Left colon (tissue), 2 donors: ENCODE measurements around the gene CD164. TPM values are rescaled to one million over a fixed set of nuclear protein-coding genes. Genes with fewer than 3 reads are reported as not detected.
"Not testable (repeated sequence)": the region's sequence is repeated elsewhere in the genome, so short reads cannot be mapped to it uniquely, and the experiment has no call there.

Experiments used
- ATAC-seq: fragments of 200-7000 bp; cut with Tn5 transposase; one replicate; pipeline ENCODE4 v1.9.1; 2020; ENCODE audit warnings: mild to moderate bottlenecking, moderate library complexity
- DNase-seq, 2 donors: peaks; one replicate each; pipeline ENCODE4 v3.0.0-alpha.2; 2020
- intact Hi-C, 2 donors: fragments of 100-400 bp; cut with DNase I in 1 of 2; cut with micrococcal nuclease in 1 of 2; formaldehyde crosslinking; loops; one replicate each; pipeline versions ENCODE4 v1.11.2 to v1.14.0; 2022; cut with DNase I, micrococcal nuclease
- total RNA-seq, 2 donors: library from RNA; stranded (reverse); fragmentation: NEBNext Ultra II Directional; extraction: Animal tissue kit (Norgen Biotek cat#: 25700); gene quantifications; one replicate each; pipeline ENCODE4 v1.2.1, GENCODE V29; 2021
- donor health status: DM: no; HTN: no; CAD: no.
- donor health status: DM: yes; HTN: yes; CAD: no.

The CD164 gene
- total RNA-seq, 2 donors from 2014 or later = 591 to 774 TPM

GRCh38 chr6:109381061-109381746 is 1.1 kb downstream of the CD164 start:
- intact Hi-C loops = loop anchor here in 1 of 2 donors (5.0 kb wide), 1 partner anchor 194 kb away; no protein-coding TSS in a partner anchor
- ATAC-seq = no peak
- DNase-seq = peak in 1 of 2 donors; percentile 15

GRCh38 chr6:109379711-109380110 is 2.6 kb downstream of the CD164 start:
- no peak for ATAC-seq
- intact Hi-C loops = loop anchor here in 1 of 2 donors (5.0 kb wide), 1 partner anchor 192 kb away; no protein-coding TSS in a partner anchor
- no peak for DNase-seq

GRCh38 chr6:109377717-109378116 is 4.5 kb downstream of the CD164 start:
- intact Hi-C loops = no loop called here
- ATAC-seq = no peak
- DNase-seq = no peak

GRCh38 chr6:109374326-109374892 is 7.9 kb downstream of the CD164 start:
- DNase-seq = no peak
- no peak for ATAC-seq
- intact Hi-C loops = no loop called here

- intact Hi-C loops = no loop called here
- ATAC-seq = peak; percentile 24
- DNase-seq = no peak
Measured at GRCh38 chr6:109373762-109374161, 8.5 kb downstream of the CD164 start.

GRCh38 chr6:109373331-109373730 is 8.9 kb downstream of the CD164 start:
- ATAC-seq = no peak
- no peak for DNase-seq
- intact Hi-C loops = no loop called here

GRCh38 chr6:109372130-109372529 is 10.1 kb downstream of the CD164 start:
- no peak for DNase-seq
- no peak for ATAC-seq
- intact Hi-C loops = no loop called here

GRCh38 chr6:109370792-109371191 is 11.5 kb downstream of the CD164 start:
- ATAC-seq (no peak), DNase-seq (no peak)
- intact Hi-C loops = no loop called here

- ATAC-seq (no peak), DNase-seq (no peak)
- intact Hi-C loops = no loop called here
Measured at GRCh38 chr6:109370336-109370735, 11.9 kb downstream of the CD164 start.

GRCh38 chr6:109369728-109370127 is 12.5 kb downstream of the CD164 start:
- no peak for ATAC-seq

GRCh38 chr6:109364382-109365078 is 17.7 kb downstream of the CD164 start:
- ATAC-seq, DNase-seq, intact Hi-C loops: not testable (repeated sequence)

More at GRCh38 chr6:109369728-109370127, 12.5 kb downstream of the CD164 start:
- DNase-seq = no peak
- intact Hi-C loops = no loop called here

- intact Hi-C loops = no loop called here
- DNase-seq (no peak), ATAC-seq (no peak)
Measured at GRCh38 chr6:109363753-109364152, 18.5 kb downstream of the CD164 start.

GRCh38 chr6:109362102-109362884 is 20.0 kb downstream of the CD164 start:
- no peak for DNase-seq
- intact Hi-C loops = no loop called here
- ATAC-seq = peak; percentile 8

- intact Hi-C loops = no loop called here
- ATAC-seq (no peak), DNase-seq (no peak)
Measured at GRCh38 chr6:109360791-109361190, 21.5 kb downstream of the CD164 start.

GRCh38 chr6:109360281-109360680 is 22.0 kb downstream of the CD164 start:
- DNase-seq (no peak), ATAC-seq (no peak)
- intact Hi-C loops = no loop called here

GRCh38 chr6:109359248-109359647 is 23.0 kb downstream of the CD164 start:
- intact Hi-C loops = no loop called here
- no peak for DNase-seq
- no peak for ATAC-seq

- DNase-seq (no peak), ATAC-seq (no peak)
- intact Hi-C loops = no loop called here
Measured at GRCh38 chr6:109358204-109358603, 24.1 kb downstream of the CD164 start.

GRCh38 chr6:109356237-109356636 is 26.0 kb downstream of the CD164 start:
- intact Hi-C loops = no loop called here
- DNase-seq (no peak), ATAC-seq (no peak)
